ENCODE results near the gene XKR7.

The XKR7 gene

GRCh38 chr20:32040142-32040953 is 72.4 kb downstream of the XKR7 start:
- DNase-seq (ENCODE audit: low read depth) = no peak

- DNase-seq (ENCODE audit: low read depth) = no peak
Observed at GRCh38 chr20:32045999-32046398, 78.0 kb downstream of the XKR7 start.

GRCh38 chr20:32050324-32050841 is 82.4 kb downstream of the XKR7 start:
- no peak for DNase-seq (ENCODE audit: low read depth)

- no peak for DNase-seq (ENCODE audit: low read depth)
Observed at GRCh38 chr20:32050851-32051556, 83.1 kb downstream of the XKR7 start.

- DNase-seq (ENCODE audit: low read depth) = no peak
Observed at GRCh38 chr20:32051720-32052089, 83.8 kb downstream of the XKR7 start.

GRCh38 chr20:32052090-32052777 is 84.3 kb downstream of the XKR7 start, which contains the start of gene HCK:
Gene HCK, plus strand, starts transcription at chr20:32052242.
- no peak for DNase-seq (ENCODE audit: low read depth)

- DNase-seq (ENCODE audit: low read depth) = no peak
Observed at GRCh38 chr20:32052778-32053362, 84.9 kb downstream of the XKR7 start.
